Osteoblast (primary cell): ENCODE measurements around the gene TCHHL1. TPM values are rescaled to one million over a fixed set of nuclear protein-coding genes. Genes with fewer than 3 reads are reported as not detected.

Source experiments
- DNase-seq: peaks from one replicate; pipeline ENCODE4 v3.0.0; 2011; ENCODE audit warnings: low spot score, mixed read lengths; ENCODE audit not compliant: insufficient read length; ENCODE audit errors: missing footprints
- H2AFZ ChIP-seq: 2 replicates; pipeline ENCODE4 v1.6.0; 2011; ENCODE audit warnings: mild to moderate bottlenecking, low read length
- H3K27ac ChIP-seq: 2 replicates; pipeline ENCODE4 v1.5.1; 2011; ENCODE audit warnings: mild to moderate bottlenecking, low read depth, low read length, moderate library complexity
- H3K27me3 ChIP-seq: 2 replicates; pipeline ENCODE4 v1.6.0; 2012; ENCODE audit warnings: mild to moderate bottlenecking, control low read depth, inconsistent platforms, low read length, moderate library complexity; ENCODE audit not compliant: insufficient read depth
- H3K36me3 ChIP-seq: 2 replicates; pipeline ENCODE4 v1.5.1; 2011; ENCODE audit warnings: mild to moderate bottlenecking, low read length, control low read depth, moderate library complexity; ENCODE audit not compliant: insufficient read depth
- H3K4me1 ChIP-seq: 2 replicates; pipeline ENCODE4 v1.5.1; 2011; ENCODE audit warnings: mild to moderate bottlenecking, low read length, control low read depth, moderate library complexity; ENCODE audit not compliant: insufficient read depth
- H3K4me2 ChIP-seq: 2 replicates; pipeline ENCODE4 v1.6.0; 2011; ENCODE audit warnings: mild to moderate bottlenecking, low read length; ENCODE audit not compliant: insufficient read depth
- H3K4me3 ChIP-seq: fragments of 200-600 bp; sonication (generic); 3 replicates; pipeline ENCODE4 v1.5.1; 2012; ENCODE audit warnings: mild to moderate bottlenecking, low read length, inconsistent platforms; ENCODE audit not compliant: insufficient read depth
- H3K79me2 ChIP-seq: 2 replicates; pipeline ENCODE4 v1.6.0; 2012; ENCODE audit warnings: mild to moderate bottlenecking, low read length, control low read depth, inconsistent platforms; ENCODE audit not compliant: insufficient read depth
- H3K9me3 ChIP-seq: 2 replicates; pipeline ENCODE4 v1.5.1; 2011; ENCODE audit warnings: low read depth, low read length, control low read depth
- H4K20me1 ChIP-seq: 2 replicates; pipeline ENCODE4 v1.6.0; 2012; ENCODE audit warnings: mild to moderate bottlenecking, low read length, control low read depth; ENCODE audit not compliant: insufficient read depth
- small RNA-seq: library from RNA; depleted of rRNA; stranded (forward); fragments of <200 nt; gene quantifications from one replicate; pipeline ENCODE3, GENCODE V24; 2012
- total RNA-seq: library from RNA; depleted of rRNA; stranded (reverse); fragments of >200 nt; gene quantifications from 2 replicates; pipeline ENCODE4 v1.2.3, GENCODE V29; 2012
- TF ChIP-seq, protein P1 (sequence below): IDR thresholded peaks from 2 replicates; pipeline ENCODE4 v1.5.1; 2011; ENCODE audit warnings: mild to moderate bottlenecking, low read depth, low read length, moderate library complexity; ENCODE audit errors: extremely low read depth

The TCHHL1 gene
- total RNA-seq, 1 donor = not detected

DNA sequence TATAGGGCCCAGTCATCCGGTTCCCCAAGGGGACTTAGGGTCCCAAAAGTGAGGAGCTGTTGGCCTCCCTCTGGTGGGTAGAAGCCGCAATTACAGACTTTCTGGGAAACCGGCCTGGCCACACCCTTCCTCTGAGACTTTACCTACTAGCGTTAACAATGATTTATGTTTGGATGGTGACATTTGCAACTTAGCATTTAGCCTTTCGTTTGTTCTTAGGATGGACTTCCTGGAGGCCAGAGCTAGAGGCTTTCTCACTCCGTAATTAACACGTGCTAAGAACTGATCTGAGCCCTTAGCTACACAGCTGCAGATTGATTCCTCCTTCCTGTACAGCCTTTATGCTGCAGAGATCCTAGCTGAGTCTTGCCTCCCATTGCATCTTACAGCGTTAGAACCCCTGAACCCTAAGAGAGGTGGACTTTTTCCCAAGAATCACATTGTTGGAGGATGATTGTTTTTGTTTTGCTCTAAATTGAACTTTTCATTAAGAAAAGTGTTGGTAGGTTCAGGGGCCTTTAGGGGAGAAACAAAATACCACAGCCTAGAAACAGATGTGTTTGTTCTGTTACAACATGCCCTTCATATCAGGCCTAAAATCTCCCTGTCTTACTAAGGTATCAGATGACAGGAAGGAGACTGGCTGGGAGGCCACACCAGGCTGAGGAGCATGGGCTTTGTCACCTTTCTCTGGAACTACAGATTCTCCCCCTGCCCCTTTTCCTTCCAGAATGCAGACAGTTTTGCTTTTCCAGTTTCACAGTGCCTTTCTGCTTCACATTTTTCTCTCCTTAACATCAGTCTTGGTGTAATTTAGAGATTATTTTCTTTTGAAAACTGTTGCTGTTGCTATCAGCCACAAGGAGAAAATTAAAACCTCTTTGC, 54.0 kb downstream of the TCHHL1 start:
- H3K27me3 ChIP-seq = peaks cover 5% of the 10 kb centered on the region
- DNase-seq = peak; percentile 92
- peak overlapping the region; percentile 81 for H3K4me2 ChIP-seq
- no peaks in the 10 kb centered on the region for H3K9me3 ChIP-seq
- TF ChIP-seq, protein P1, sequence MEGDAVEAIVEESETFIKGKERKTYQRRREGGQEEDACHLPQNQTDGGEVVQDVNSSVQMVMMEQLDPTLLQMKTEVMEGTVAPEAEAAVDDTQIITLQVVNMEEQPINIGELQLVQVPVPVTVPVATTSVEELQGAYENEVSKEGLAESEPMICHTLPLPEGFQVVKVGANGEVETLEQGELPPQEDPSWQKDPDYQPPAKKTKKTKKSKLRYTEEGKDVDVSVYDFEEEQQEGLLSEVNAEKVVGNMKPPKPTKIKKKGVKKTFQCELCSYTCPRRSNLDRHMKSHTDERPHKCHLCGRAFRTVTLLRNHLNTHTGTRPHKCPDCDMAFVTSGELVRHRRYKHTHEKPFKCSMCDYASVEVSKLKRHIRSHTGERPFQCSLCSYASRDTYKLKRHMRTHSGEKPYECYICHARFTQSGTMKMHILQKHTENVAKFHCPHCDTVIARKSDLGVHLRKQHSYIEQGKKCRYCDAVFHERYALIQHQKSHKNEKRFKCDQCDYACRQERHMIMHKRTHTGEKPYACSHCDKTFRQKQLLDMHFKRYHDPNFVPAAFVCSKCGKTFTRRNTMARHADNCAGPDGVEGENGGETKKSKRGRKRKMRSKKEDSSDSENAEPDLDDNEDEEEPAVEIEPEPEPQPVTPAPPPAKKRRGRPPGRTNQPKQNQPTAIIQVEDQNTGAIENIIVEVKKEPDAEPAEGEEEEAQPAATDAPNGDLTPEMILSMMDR = peak; percentile 85
- H2AFZ ChIP-seq = no peak overlapping the region
- peaks cover 38% of the 10 kb centered on the region for H3K79me2 ChIP-seq
- peaks cover 36% of the 10 kb centered on the region for H3K36me3 ChIP-seq
- H3K4me3 ChIP-seq = peak overlapping the region; percentile 89
- H3K4me1 ChIP-seq = peaks cover 19% of the 10 kb centered on the region
- H4K20me1 ChIP-seq = peaks cover 42% of the 10 kb centered on the region
- peak overlapping the region; percentile 95 for H3K27ac ChIP-seq

DNA sequence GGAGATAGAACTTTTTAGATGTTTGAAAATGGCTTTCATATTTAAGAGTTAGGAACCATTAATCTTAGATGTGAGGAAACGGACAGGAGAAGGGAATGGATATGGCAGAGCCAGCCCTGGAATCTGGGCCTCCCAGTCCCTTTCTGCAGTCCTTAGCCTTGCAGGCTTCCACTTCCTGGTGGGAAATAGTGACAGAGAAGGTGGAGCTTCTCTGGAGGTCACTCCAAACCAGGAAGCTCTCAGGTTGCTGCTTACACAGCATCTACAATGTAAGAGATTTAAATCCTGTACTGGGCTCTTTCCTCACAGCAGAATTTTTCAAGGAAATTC, 54.6 kb downstream of the TCHHL1 start:
- Histone ChIP-seq H3K9me3 (no peaks in the 10 kb centered on the region), H3K4me3 (peak overlapping the region; percentile 89), H4K20me1 (peaks cover 42% of the 10 kb centered on the region), H3K79me2 (peaks cover 38% of the 10 kb centered on the region), H3K4me1 (peaks cover 23% of the 10 kb centered on the region), H3K27ac (peak overlapping the region; percentile 95), H3K4me2 (peak overlapping the region; percentile 81), H2AFZ (no peak overlapping the region), H3K36me3 (peaks cover 36% of the 10 kb centered on the region), H3K27me3 (peaks cover 1% of the 10 kb centered on the region)
- no peak for DNase-seq
- TF ChIP-seq, protein P1 = no peak

Small RNA genes within 50 kb of the gene (small RNA-seq; reads per million reads assigned to genes)
- not detected for gene SPTLC1P4

Other genes with a start within 250 kb of the TCHHL1 start
- not detected in 2 replicates for gene C2CD4D, start 249.2 kb downstream of the TCHHL1 start, total RNA-seq
- not detected in 2 replicates for gene THEM5, start 235.4 kb downstream of the TCHHL1 start, total RNA-seq
- gene THEM4, start 179.6 kb downstream of the TCHHL1 start, total RNA-seq = 9.8 and 13.8 TPM in 2 replicates
- gene S100A10, start 95.2 kb downstream of the TCHHL1 start, total RNA-seq = 103 and 116 TPM in 2 replicates
- 142 and 167 TPM in 2 replicates for gene S100A11, start 52.1 kb downstream of the TCHHL1 start, total RNA-seq
- gene TCHH, start 26.4 kb upstream of the TCHHL1 start, total RNA-seq = not detected in 2 replicates
- gene RPTN, start 70.2 kb upstream of the TCHHL1 start, total RNA-seq = 0.29 and 0.36 TPM in 2 replicates
- gene HRNR, start 135.1 kb upstream of the TCHHL1 start, total RNA-seq = not detected in 2 replicates
- 4.4 and 8.3 TPM in 2 replicates for gene FLG, start 236.2 kb upstream of the TCHHL1 start, total RNA-seq